Smooth muscle cell (in vitro differentiated cells): Measurements from ENCODE around the gene ACOT2. TPM values are rescaled to one million over a fixed set of nuclear protein-coding genes. Genes with fewer than 3 reads are reported as not detected.
"Not testable (repeated sequence)": the region's sequence is repeated elsewhere in the genome, so short reads cannot be mapped to it uniquely, and the experiment has no call there.

Source experiments
- DNase-seq: peaks from one replicate; lab custom pipeline; 2025; ENCODE audit not compliant: unreplicated experiment; lab: John Stamatoyannopoulos, UW
- H2AFZ ChIP-seq: fragments of 200-600 bp; sonication (generic); 2 replicates; pipeline ENCODE4 v1.6.0; 2016; ENCODE audit warnings: antibody characterized with exemption, low read depth, mild to moderate bottlenecking
- H3F3A ChIP-seq: fragments of 200-600 bp; sonication (generic); 2 replicates; pipeline ENCODE4 v1.6.0; 2017; ENCODE audit warnings: antibody characterized with exemption, low read depth
- H3K27ac ChIP-seq: fragments of 200-600 bp; sonication (generic); 2 replicates; pipeline ENCODE4 v1.5.1; 2016; ENCODE audit warnings: low read depth, mild to moderate bottlenecking
- H3K27me3 ChIP-seq: fragments of 200-600 bp; sonication (generic); 2 replicates; pipeline ENCODE4 v1.6.1; 2016; ENCODE audit warnings: low read depth, mild to moderate bottlenecking
- H3K36me3 ChIP-seq: fragments of 200-600 bp; sonication (generic); 2 replicates; pipeline ENCODE4 v1.5.1; 2016; ENCODE audit warnings: low read depth
- H3K4me1 ChIP-seq: fragments of 200-600 bp; sonication (generic); 2 replicates; pipeline ENCODE4 v1.5.1; 2016; ENCODE audit warnings: low read depth
- H3K4me2 ChIP-seq: fragments of 200-600 bp; sonication (generic); 2 replicates; pipeline ENCODE4 v1.6.0; 2016; ENCODE audit warnings: mild to moderate bottlenecking
- H3K4me3 ChIP-seq: fragments of 200-600 bp; sonication (generic); 2 replicates; pipeline ENCODE4 v1.5.1; 2016; ENCODE audit warnings: mild to moderate bottlenecking
- H3K79me2 ChIP-seq: fragments of 200-600 bp; sonication (generic); 2 replicates; pipeline ENCODE4 v1.6.0; 2016; ENCODE audit warnings: low read depth, mild to moderate bottlenecking
- H3K9ac ChIP-seq: fragments of 200-600 bp; sonication (generic); 2 replicates; pipeline ENCODE4 v1.6.0; 2016; ENCODE audit warnings: low read depth
- H3K9me3 ChIP-seq: fragments of 200-600 bp; sonication (generic); replicated peaks from 2 replicates; pipeline ENCODE4 v1.5.1; 2016; ENCODE audit warnings: low read depth
- H4K20me1 ChIP-seq: fragments of 200-600 bp; sonication (generic); 2 replicates; pipeline ENCODE4 v1.6.0; 2016; ENCODE audit warnings: low read depth
- CTCF ChIP-seq: fragments of 200-600 bp; sonication (generic); IDR thresholded peaks from 2 replicates; pipeline ENCODE4 v1.5.1; 2017; ENCODE audit warnings: borderline replicate concordance, mild to moderate bottlenecking, antibody characterized with exemption; ENCODE audit not compliant: insufficient read depth, poor library complexity, severe bottlenecking
- WGBS: methylation state at CpG from one replicate; pipeline ENCODE4 v1.1.7; 2016; ENCODE audit warnings: low lambda C conversion rate; 5-methylcytosine and 5-hydroxymethylcytosine counted together
- polyA plus RNA-seq: library from polyadenylated mRNA; unstranded; fragments of >200 nt; fragmentation: Nextera tagmentation; extraction: Ambion mirVana; gene quantifications from 2 replicates; pipeline ENCODE4 v1.2.1, GENCODE V29; 2016
- total RNA-seq: library from RNA; depleted of rRNA; stranded (reverse); fragments of >200 nt; gene quantifications from 2 replicates; pipeline ENCODE4 v1.2.3, GENCODE V29; 2014

ACOT2 gene
- total and polyA plus RNA-seq, 2 experiments from 2014 or later = 14.7 to 20.5 TPM

GRCh38 chr14:73588695-73589094 is 19.7 kb downstream of the ACOT2 start:
- DNase-seq = no peak
- 85% methylated on average over 1 of the region's 1 CpG for WGBS
- no peak overlapping the region for H3K4me2 ChIP-seq

DNA sequence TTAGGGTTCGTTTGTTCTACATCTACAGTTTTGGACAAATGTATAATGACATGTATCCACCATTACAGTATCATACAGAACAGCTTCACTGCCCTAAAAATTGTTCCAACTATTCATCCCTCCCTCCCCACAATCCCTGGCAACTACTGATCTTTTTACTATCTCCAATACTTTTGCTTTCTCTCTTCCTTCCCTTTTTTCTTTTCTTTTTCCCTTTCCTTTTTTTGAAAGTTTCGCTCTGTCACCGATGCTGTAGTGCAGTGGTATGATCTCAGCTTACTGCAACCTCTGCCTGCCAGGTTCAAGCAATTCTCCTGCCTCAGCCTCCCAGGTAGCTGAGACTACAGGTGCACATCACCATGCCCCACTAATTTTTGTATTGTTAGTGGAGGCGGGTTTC is 20.1 kb downstream of the ACOT2 start:
- no peaks in the 10 kb centered on the region for H3K36me3 ChIP-seq
- no peaks in the 10 kb centered on the region for H3F3A ChIP-seq
- no peak for DNase-seq
- no peak overlapping the region for H3K4me2 ChIP-seq
- no peaks in the 10 kb centered on the region for H3K27me3 ChIP-seq
- 86% methylated on average over 4 of the region's 4 CpGs for WGBS
- H4K20me1 ChIP-seq = no peaks in the 10 kb centered on the region
- H2AFZ ChIP-seq = no peak overlapping the region
- no peaks in the 10 kb centered on the region for H3K79me2 ChIP-seq
- H3K27ac ChIP-seq = no peak overlapping the region
- H3K4me3 ChIP-seq = no peak overlapping the region
- no peak overlapping the region for H3K9ac ChIP-seq
- H3K4me1 ChIP-seq = no peaks in the 10 kb centered on the region
- no peak for TF ChIP-seq CTCF
- no peaks in the 10 kb centered on the region for H3K9me3 ChIP-seq

More at GRCh38 chr14:73588695-73589094, 19.7 kb downstream of the ACOT2 start:
- H3F3A ChIP-seq = no peaks in the 10 kb centered on the region
- H3K27ac ChIP-seq = no peak overlapping the region
- TF ChIP-seq CTCF = no peak
- H4K20me1 ChIP-seq = no peaks in the 10 kb centered on the region
- no peaks in the 10 kb centered on the region for H3K27me3 ChIP-seq
- no peaks in the 10 kb centered on the region for H3K4me1 ChIP-seq
- H3K9me3 ChIP-seq = no peaks in the 10 kb centered on the region
- H3K9ac ChIP-seq = no peak overlapping the region
- no peaks in the 10 kb centered on the region for H3K79me2 ChIP-seq
- no peak overlapping the region for H2AFZ ChIP-seq
- H3K36me3 ChIP-seq = no peaks in the 10 kb centered on the region
- no peak overlapping the region for H3K4me3 ChIP-seq

GRCh38 chr14:73590673-73591004 is 21.6 kb downstream of the ACOT2 start:
- H3K9ac ChIP-seq, H3K27ac ChIP-seq, H3K4me3 ChIP-seq, H3K4me1 ChIP-seq, H3K9me3 ChIP-seq, H3K4me2 ChIP-seq, DNase-seq, H2AFZ ChIP-seq, H3K27me3 ChIP-seq, H3K79me2 ChIP-seq, H4K20me1 ChIP-seq, H3K36me3 ChIP-seq, H3F3A ChIP-seq: not testable (repeated sequence)
- 98% methylated on average over 25 of the region's 32 CpGs for WGBS

DNA sequence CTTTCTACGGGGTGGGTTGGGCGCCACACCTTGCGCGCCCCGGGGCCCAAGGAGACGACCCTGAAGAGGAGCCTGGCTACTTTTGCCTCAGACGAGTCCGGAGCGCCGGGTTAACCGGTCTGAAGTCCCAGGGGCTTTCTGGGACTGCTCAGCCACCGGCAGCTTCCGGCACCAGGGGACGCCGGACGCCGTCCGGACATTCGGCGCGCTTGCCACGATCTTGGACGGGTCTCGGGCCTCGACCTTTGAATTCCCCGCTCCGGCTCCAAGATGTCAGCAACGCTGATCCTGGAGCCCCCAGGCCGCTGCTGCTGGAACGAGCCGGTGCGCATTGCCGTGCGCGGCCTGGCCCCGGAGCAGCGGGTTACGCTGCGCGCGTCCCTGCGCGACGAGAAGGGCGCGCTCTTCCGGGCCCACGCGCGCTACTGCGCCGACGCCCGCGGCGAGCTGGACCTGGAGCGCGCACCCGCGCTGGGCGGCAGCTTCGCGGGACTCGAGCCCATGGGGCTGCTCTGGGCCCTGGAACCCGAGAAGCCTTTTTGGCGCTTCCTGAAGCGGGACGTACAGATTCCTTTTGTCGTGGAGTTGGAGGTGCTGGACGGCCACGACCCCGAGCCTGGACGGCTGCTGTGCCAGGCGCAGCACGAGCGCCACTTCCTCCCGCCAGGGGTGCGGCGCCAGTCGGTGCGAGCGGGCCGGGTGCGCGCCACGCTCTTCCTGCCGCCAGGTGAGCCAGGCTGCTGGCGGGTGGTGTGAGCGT is 22.9 kb downstream of the ACOT2 start, which contains the start of gene ACOT4:
Gene ACOT4, plus strand, starts transcription at position 184 of the 760 bp plus-strand sequence. Its CDS starts 87 bp downstream, at position 271.
- DNase-seq = no peak
- H3K4me1 ChIP-seq = no peaks in the 10 kb centered on the region
- H3K27me3 ChIP-seq = no peaks in the 10 kb centered on the region
- no peaks in the 10 kb centered on the region for H3K79me2 ChIP-seq
- no peaks in the 10 kb centered on the region for H3K9me3 ChIP-seq
- no peaks in the 10 kb centered on the region for H3K36me3 ChIP-seq
- TF ChIP-seq CTCF = no peak
- H2AFZ ChIP-seq = peak within 1 kb of the TSS; percentile 98
- H4K20me1 ChIP-seq = no peaks in the 10 kb centered on the region
- 11% methylated on average over 79 of the region's 89 CpGs for WGBS
- no peaks in the 10 kb centered on the region for H3F3A ChIP-seq
- H3K9ac ChIP-seq = no peak within 1 kb of the TSS
- no peak within 1 kb of the TSS for H3K27ac ChIP-seq
- peak within 1 kb of the TSS; percentile 64 for H3K4me3 ChIP-seq
- peak within 1 kb of the TSS; percentile 94 for H3K4me2 ChIP-seq
